Ishikawa (cell line): Measurements from ENCODE around the gene SGPP1.

Experiments
- CEBPB ChIP-seq: IDR thresholded peaks from 2 replicates; pipeline ENCODE4 v1.6.1; 2012
- CREB1 ChIP-seq: IDR thresholded peaks from 2 replicates; pipeline ENCODE4 v1.6.1; 2012; ENCODE audit warnings: low read depth
- EGR1 ChIP-seq: IDR thresholded peaks from 2 replicates; pipeline ENCODE4 v1.6.1; 2012
- EP300 ChIP-seq: IDR thresholded peaks from 2 replicates; pipeline ENCODE4 v1.6.1; 2012; ENCODE audit warnings: borderline replicate concordance
- MAX ChIP-seq: IDR thresholded peaks from 2 replicates; pipeline ENCODE4 v1.6.1; 2012
- NFIC ChIP-seq: IDR thresholded peaks from 2 replicates; pipeline ENCODE4 v1.6.1; 2012
- RAD21 ChIP-seq: IDR thresholded peaks from 2 replicates; pipeline ENCODE4 v1.6.1; 2012; ENCODE audit warnings: low read depth
- TAF1 ChIP-seq: IDR thresholded peaks from 2 replicates; pipeline ENCODE4 v1.6.1; 2012; ENCODE audit warnings: low read depth, mild to moderate bottlenecking
- TCF12 ChIP-seq: IDR thresholded peaks from 2 replicates; pipeline ENCODE4 v1.6.1; 2012; ENCODE audit warnings: low read depth
- TEAD4 ChIP-seq: IDR thresholded peaks from 2 replicates; pipeline ENCODE4 v1.6.1; 2012
- USF1 ChIP-seq: IDR thresholded peaks from 2 replicates; pipeline ENCODE4 v1.6.1; 2012
- YY1 ChIP-seq: IDR thresholded peaks from 2 replicates; pipeline ENCODE4 v1.6.1; 2012; ENCODE audit warnings: low read depth
- ZBTB7A ChIP-seq: IDR thresholded peaks from 2 replicates; pipeline ENCODE4 v1.6.1; 2012; ENCODE audit warnings: low read depth
- TF ChIP-seq, protein P1 (sequence below): IDR thresholded peaks from 2 replicates; pipeline ENCODE4 v1.6.1; 2012; ENCODE audit warnings: low read depth, mild to moderate bottlenecking

- TF ChIP-seq MAX: peak; percentile 63
- no peak for TF ChIP-seq USF1
- no peak for TF ChIP-seq TEAD4
- peak; percentile 68 for TF ChIP-seq NFIC
- TF ChIP-seq, protein P1, sequence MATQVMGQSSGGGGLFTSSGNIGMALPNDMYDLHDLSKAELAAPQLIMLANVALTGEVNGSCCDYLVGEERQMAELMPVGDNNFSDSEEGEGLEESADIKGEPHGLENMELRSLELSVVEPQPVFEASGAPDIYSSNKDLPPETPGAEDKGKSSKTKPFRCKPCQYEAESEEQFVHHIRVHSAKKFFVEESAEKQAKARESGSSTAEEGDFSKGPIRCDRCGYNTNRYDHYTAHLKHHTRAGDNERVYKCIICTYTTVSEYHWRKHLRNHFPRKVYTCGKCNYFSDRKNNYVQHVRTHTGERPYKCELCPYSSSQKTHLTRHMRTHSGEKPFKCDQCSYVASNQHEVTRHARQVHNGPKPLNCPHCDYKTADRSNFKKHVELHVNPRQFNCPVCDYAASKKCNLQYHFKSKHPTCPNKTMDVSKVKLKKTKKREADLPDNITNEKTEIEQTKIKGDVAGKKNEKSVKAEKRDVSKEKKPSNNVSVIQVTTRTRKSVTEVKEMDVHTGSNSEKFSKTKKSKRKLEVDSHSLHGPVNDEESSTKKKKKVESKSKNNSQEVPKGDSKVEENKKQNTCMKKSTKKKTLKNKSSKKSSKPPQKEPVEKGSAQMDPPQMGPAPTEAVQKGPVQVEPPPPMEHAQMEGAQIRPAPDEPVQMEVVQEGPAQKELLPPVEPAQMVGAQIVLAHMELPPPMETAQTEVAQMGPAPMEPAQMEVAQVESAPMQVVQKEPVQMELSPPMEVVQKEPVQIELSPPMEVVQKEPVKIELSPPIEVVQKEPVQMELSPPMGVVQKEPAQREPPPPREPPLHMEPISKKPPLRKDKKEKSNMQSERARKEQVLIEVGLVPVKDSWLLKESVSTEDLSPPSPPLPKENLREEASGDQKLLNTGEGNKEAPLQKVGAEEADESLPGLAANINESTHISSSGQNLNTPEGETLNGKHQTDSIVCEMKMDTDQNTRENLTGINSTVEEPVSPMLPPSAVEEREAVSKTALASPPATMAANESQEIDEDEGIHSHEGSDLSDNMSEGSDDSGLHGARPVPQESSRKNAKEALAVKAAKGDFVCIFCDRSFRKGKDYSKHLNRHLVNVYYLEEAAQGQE: no peak
- TF ChIP-seq CREB1: no peak
- no peak for TF ChIP-seq EP300
- peak; percentile 35; the same call in 1 of the 2 replicates for TF ChIP-seq YY1
- TF ChIP-seq TAF1: peak; percentile 63; the same call in 1 of the 2 replicates
- peak; percentile 44; the same call in 1 of the 2 replicates for TF ChIP-seq ZBTB7A
- no peak for TF ChIP-seq RAD21
- TF ChIP-seq TCF12: peak; percentile 25; the same call in 1 of the 2 replicates
- no peak for TF ChIP-seq EGR1
- TF ChIP-seq CEBPB: peak; percentile 99
Measured at GRCh38 chr14:63727736-63728728, at the start of gene SGPP1.
